Measurements from ENCODE around the gene MRO.

DNA sequence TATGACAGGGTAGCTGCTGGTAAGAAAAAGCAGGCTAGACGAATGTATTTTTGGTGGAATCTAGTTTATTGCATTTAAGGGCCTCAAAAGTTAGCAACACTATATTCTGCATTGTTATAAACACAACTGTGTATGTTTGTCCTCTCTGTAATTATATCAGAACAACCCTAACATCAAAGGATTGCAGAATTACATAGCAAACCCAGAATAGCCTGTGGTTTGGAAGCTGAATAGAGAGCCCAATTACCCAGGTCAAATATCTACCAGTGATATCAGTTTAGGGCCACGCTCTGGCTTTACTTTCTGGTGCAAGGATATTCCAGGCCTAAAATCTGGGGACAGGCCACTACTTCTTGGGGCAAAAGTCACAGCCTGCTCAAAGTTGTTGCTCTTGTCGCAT is 25.1 kb upstream of the MRO start:
- no peak for TF ChIP-seq FOXP2 (optimal IDR thresholded peaks at IDR 0.05; ENCODE audit: borderline replicate concordance, extremely low read depth, extremely low read length, insufficient read depth)
- no peak for TF ChIP-seq POLR2AphosphoS5 (IDR thresholded peaks at IDR 0.05; ENCODE audit: low read depth, low read length)
- no peak for TF ChIP-seq TAF1 (IDR thresholded peaks at IDR 0.05; ENCODE audit: borderline replicate concordance, insufficient read depth, low read length)
- TF ChIP-seq, protein P1, sequence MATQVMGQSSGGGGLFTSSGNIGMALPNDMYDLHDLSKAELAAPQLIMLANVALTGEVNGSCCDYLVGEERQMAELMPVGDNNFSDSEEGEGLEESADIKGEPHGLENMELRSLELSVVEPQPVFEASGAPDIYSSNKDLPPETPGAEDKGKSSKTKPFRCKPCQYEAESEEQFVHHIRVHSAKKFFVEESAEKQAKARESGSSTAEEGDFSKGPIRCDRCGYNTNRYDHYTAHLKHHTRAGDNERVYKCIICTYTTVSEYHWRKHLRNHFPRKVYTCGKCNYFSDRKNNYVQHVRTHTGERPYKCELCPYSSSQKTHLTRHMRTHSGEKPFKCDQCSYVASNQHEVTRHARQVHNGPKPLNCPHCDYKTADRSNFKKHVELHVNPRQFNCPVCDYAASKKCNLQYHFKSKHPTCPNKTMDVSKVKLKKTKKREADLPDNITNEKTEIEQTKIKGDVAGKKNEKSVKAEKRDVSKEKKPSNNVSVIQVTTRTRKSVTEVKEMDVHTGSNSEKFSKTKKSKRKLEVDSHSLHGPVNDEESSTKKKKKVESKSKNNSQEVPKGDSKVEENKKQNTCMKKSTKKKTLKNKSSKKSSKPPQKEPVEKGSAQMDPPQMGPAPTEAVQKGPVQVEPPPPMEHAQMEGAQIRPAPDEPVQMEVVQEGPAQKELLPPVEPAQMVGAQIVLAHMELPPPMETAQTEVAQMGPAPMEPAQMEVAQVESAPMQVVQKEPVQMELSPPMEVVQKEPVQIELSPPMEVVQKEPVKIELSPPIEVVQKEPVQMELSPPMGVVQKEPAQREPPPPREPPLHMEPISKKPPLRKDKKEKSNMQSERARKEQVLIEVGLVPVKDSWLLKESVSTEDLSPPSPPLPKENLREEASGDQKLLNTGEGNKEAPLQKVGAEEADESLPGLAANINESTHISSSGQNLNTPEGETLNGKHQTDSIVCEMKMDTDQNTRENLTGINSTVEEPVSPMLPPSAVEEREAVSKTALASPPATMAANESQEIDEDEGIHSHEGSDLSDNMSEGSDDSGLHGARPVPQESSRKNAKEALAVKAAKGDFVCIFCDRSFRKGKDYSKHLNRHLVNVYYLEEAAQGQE (IDR thresholded peaks at IDR 0.05; ENCODE audit: insufficient read depth in 1 of 2, low read depth in 2 of 2, low read length in 2 of 2): no peak

All from PFSK-1 (cell line).